K562 (cell line): ENCODE measurements around the gene KPNB1. TPM values are rescaled to one million over a fixed set of nuclear protein-coding genes. Genes with fewer than 3 reads are reported as not detected.

Experiments used
- ATAC-seq: fragments of 200-7000 bp; cut with Tn5 transposase; 3 replicates; pipeline ENCODE4 v1.9.1; 2020; ENCODE audit warnings: moderate library complexity
- BruUV-seq: library from RNA; stranded (reverse); fragments of 400-500 nt; replicated peaks from 2 replicates; lab custom pipeline; 2021; lab: Mats Ljungman, UMichigan
- CTCF ChIA-PET: fragments of 300-600 bp; formaldehyde crosslinking; extraction: SDS; loops from one replicate; lab custom pipeline; 2021; ENCODE audit warnings: low intra/inter-chr PET ratio; lab: Yijun Ruan, JAX
- POLR2A ChIA-PET: fragments of 300-600, 350-650 bp; sonication (Branson Sonifier 250); formaldehyde crosslinking; extraction: SDS; loops from one replicate; lab custom pipeline; 2021; ENCODE audit warnings: antibody characterized with exemption, inconsistent platforms; lab: Yijun Ruan, JAX
- DNase-seq, 4 experiments: peaks; one replicate each; pipeline versions ENCODE4 v3.0.0 to v3.0.0-alpha.2; 2011 to 2018; ENCODE audit warnings: low spot score in 3 of 4, mixed read lengths in 3 of 4; ENCODE audit errors: extremely low read depth in 1 of 4
- FAIRE-seq: peaks from 2 replicates; lab custom pipeline; 2011; peaks lifted over from hg19 to GRCh38; lab: Jason Lieb, UNC
- H2AFZ ChIP-seq: 2 replicates; pipeline ENCODE4 v1.6.0; 2011; ENCODE audit warnings: low read depth, low read length, control low read depth, inconsistent platforms
- H3K27ac ChIP-seq: fragments of 200-600 bp; 3 replicates; pipeline ENCODE4 v1.8.0; 2011; ENCODE audit warnings: low read depth, mild to moderate bottlenecking, control low read depth, inconsistent platforms, low read length, moderate library complexity, mixed read lengths; ENCODE audit errors: extremely low read depth
- H3K27me3 ChIP-seq, 2 experiments: fragments of 300-600 bp in 1 of 2; 2 replicates in 1 of 2; 3 replicates in 1 of 2; pipeline versions ENCODE4 v1.6.0 to v1.8.0; 2011; ENCODE audit warnings: inconsistent platforms in 2 of 2, low read length in 2 of 2, mild to moderate bottlenecking in 1 of 2, mixed read lengths in 1 of 2, moderate library complexity in 1 of 2; ENCODE audit not compliant: control insufficient read depth in 2 of 2, insufficient read depth in 2 of 2
- H3K36me3 ChIP-seq: fragments of 300-600 bp; 3 replicates; pipeline ENCODE4 v1.8.0; 2011; ENCODE audit warnings: mild to moderate bottlenecking, low read length, inconsistent platforms; ENCODE audit not compliant: control insufficient read depth, insufficient read depth
- H3K4me1 ChIP-seq, 2 experiments: fragments of 200-600 bp in 1 of 2; replicated peaks in 1 of 2; 2 replicates in 1 of 2; 3 replicates in 1 of 2; pipeline versions ENCODE4 v1.5.1 to v1.8.0; 2011; ENCODE audit warnings: inconsistent platforms in 2 of 2, low read length in 2 of 2, mild to moderate bottlenecking in 1 of 2, mixed read lengths in 1 of 2, moderate library complexity in 1 of 2; ENCODE audit not compliant: control insufficient read depth in 2 of 2, insufficient read depth in 2 of 2
- H3K4me2 ChIP-seq: 2 replicates; pipeline ENCODE4 v1.6.1; 2011; ENCODE audit warnings: low read length, control low read depth, inconsistent platforms, mixed read lengths; ENCODE audit not compliant: insufficient read depth
- H3K4me3 ChIP-seq: fragments of 200-600 bp; sonication (generic), shearing (Covaris generic); 2 replicates; pipeline ENCODE4 v1.5.1; 2016; ENCODE audit warnings: control low read depth, inconsistent platforms
- H3K79me2 ChIP-seq: fragments of 200-600 bp; 3 replicates; pipeline ENCODE4 v1.8.0; 2011; ENCODE audit warnings: low read length, inconsistent platforms; ENCODE audit not compliant: control insufficient read depth, insufficient read depth
- H3K9ac ChIP-seq, 2 experiments: 2 replicates each; pipeline versions ENCODE4 v1.6.0 to v1.6.1; 2011; ENCODE audit warnings: low read depth in 2 of 2, low read length in 2 of 2, control low read depth in 1 of 2, inconsistent platforms in 1 of 2, mild to moderate bottlenecking in 1 of 2, mixed read lengths in 1 of 2; ENCODE audit not compliant: insufficient read depth in 1 of 2
- H3K9me1 ChIP-seq: one replicate; pipeline ENCODE4 v1.6.0; 2011; ENCODE audit warnings: inconsistent platforms, mild to moderate bottlenecking, low read length, moderate library complexity; ENCODE audit not compliant: control insufficient read depth, insufficient read depth
- H3K9me3 ChIP-seq: replicated peaks from 2 replicates; pipeline ENCODE4 v1.5.1; 2011; ENCODE audit warnings: low read depth, low read length, inconsistent platforms; ENCODE audit not compliant: control insufficient read depth, insufficient read depth
- H4K20me1 ChIP-seq: replicated peaks from 2 replicates; pipeline ENCODE4 v1.6.1; 2011; ENCODE audit warnings: low read length, inconsistent platforms, mixed read lengths; ENCODE audit not compliant: control insufficient read depth, insufficient read depth
- FOXP4 ChIP-seq: sonication (generic); formaldehyde crosslinking; IDR thresholded peaks from 2 replicates; pipeline ENCODE4 v1.8.0; 2022; ENCODE audit warnings: mild to moderate bottlenecking, missing genetic modification reagents, borderline replicate concordance
- MLLT1 ChIP-seq, 2 experiments: fragments of 450-650 bp; IDR thresholded peaks; 2 replicates each; pipeline ENCODE4 v1.6.1; 2016
- NR2F6 ChIP-seq: fragments of 450-650 bp; formaldehyde crosslinking; IDR thresholded peaks from 2 replicates; pipeline ENCODE4 v1.4.0; 2020; ENCODE audit warnings: mild to moderate bottlenecking
- SMAD4 ChIP-seq: fragments of 250-450 bp; sonication (Bioruptor Pico); conservative IDR thresholded peaks from 2 replicates; pipeline ENCODE4 v1.8.0; 2021; ENCODE audit warnings: inconsistent platforms, mild to moderate bottlenecking, moderate library complexity
- ZBTB40 ChIP-seq, 2 experiments: fragments of 450-650 bp in 1 of 2; sonication (generic) in 1 of 2; formaldehyde crosslinking in 1 of 2; IDR thresholded peaks; 2 replicates each; pipeline versions ENCODE4 v1.7.1 to v1.9.0; 2016 to 2022; ENCODE audit warnings: inconsistent platforms in 1 of 2, mild to moderate bottlenecking in 1 of 2, missing genetic modification reagents in 1 of 2
- ZNF165 ChIP-seq: fragments of 250-450 bp; sonication (Bioruptor Pico); IDR thresholded peaks from 2 replicates; pipeline ENCODE4 v1.4.0; 2020; ENCODE audit warnings: borderline replicate concordance
- ZNF830 ChIP-seq: fragments of 250-450 bp; sonication (Bioruptor Pico); IDR thresholded peaks from 2 replicates; pipeline ENCODE4 v1.5.0; 2021; ENCODE audit warnings: mild to moderate bottlenecking
- WGBS: fragments of 100-300 bp; shearing (Covaris generic); methylation state at CpG from one replicate; pipeline ENCODE4 v1.1.6; 2016; ENCODE audit warnings: low coverage, mixed read lengths; ENCODE audit not compliant: insufficient coverage; ENCODE audit errors: missing lambda C conversion rate; 5-methylcytosine and 5-hydroxymethylcytosine counted together
- in situ Hi-C: fragments of 300-500 bp; cut with MboI; formaldehyde crosslinking; loops from 4 replicates; pipeline ENCODE4 v1.15.0; 2018; ENCODE audit warnings: inconsistent platforms, mixed read lengths
- intact Hi-C: fragments of 100-400 bp; cut with micrococcal nuclease; formaldehyde crosslinking; loops from 2 replicates; pipeline ENCODE4 v1.14.2; 2022
- polyA plus RNA-seq, 8 experiments: library from polyadenylated mRNA; depleted of rRNA in 4 of 8; stranded (reverse) in 5 of 8; unstranded in 3 of 8; fragments of >200 nt; fragmentation: Nextera tagmentation in 2 of 8; fragmentation: Illumina TruSeq in 1 of 8; extraction: Ambion mirVana in 2 of 8; extraction: Trizol in 1 of 8; gene quantifications; 2 replicates each; pipeline versions ENCODE4 v1.2.1 to v1.2.3, GENCODE V29; 2011 to 2014; ENCODE audit warnings: inconsistent platforms in 1 of 8, missing spikeins in 1 of 8
- total RNA-seq, 7 experiments: library from RNA; depleted of rRNA in 6 of 7; stranded (reverse); fragments of >200 nt in 6 of 7; fragmentation: Illumina TruSeq in 2 of 7; extraction: Trizol in 2 of 7; gene quantifications; 2 replicates each; pipeline versions ENCODE4 v1.2.1 to v1.2.3, GENCODE V29; 2011 to 2021; ENCODE audit warnings: low replicate concordance in 1 of 7

KPNB1 gene
- total and polyA plus RNA-seq, 9 of the 15 experiments (the other 6 are each of a cell fraction or from before 2014, with no cell fraction given), result 154 to 622 (median 354) TPM

GRCh38 chr17:47729476-47729875, 79.8 kb downstream of the KPNB1 start:
- H3K9ac ChIP-seq, result peak overlapping the region in 1 of 2 experiments; percentile 23; a peak in 1 of 4 replicates
- no peaks in the 10 kb centered on the region for H3K9me1 ChIP-seq
- no peak overlapping the region for H3K4me3 ChIP-seq
- peaks cover 0 to 23% of the 10 kb centered on the region in 2 experiments; a peak in 2 of 5 replicates for H3K4me1 ChIP-seq
- no peak overlapping the region for H3K4me2 ChIP-seq
- no peaks in the 10 kb centered on the region for H3K36me3 ChIP-seq
- FAIRE-seq, result no peak
- intact Hi-C loops, result no loop called here
- ATAC-seq, result no peak
- H2AFZ ChIP-seq, result no peak overlapping the region
- CTCF ChIA-PET, result no interaction called here
- H3K27me3 ChIP-seq, result peaks cover 24 to 70% of the 10 kb centered on the region in 2 experiments
- WGBS, result 0% methylated on average over 7 of the region's 8 CpGs
- DNase-seq, result no peak
- POLR2A ChIA-PET, result interaction anchor here (0.6 kb wide), 3 partner anchors 86 to 554 kb away, joined by 3 to 4 read pairs (median 3); no protein-coding TSS in a partner anchor
- H4K20me1 ChIP-seq, result peaks cover 16% of the 10 kb centered on the region
- no peak overlapping the region for H3K27ac ChIP-seq
- H3K9me3 ChIP-seq, result no peaks in the 10 kb centered on the region
- in situ Hi-C loops, result no loop called here
- BruUV-seq, result no TSS peak
- H3K79me2 ChIP-seq, result no peaks in the 10 kb centered on the region
- no peak for TF ChIP-seq ZNF165 (CRISPR knock-in tag)
- no peak for TF ChIP-seq SMAD4 (CRISPR knock-in tag)
- TF ChIP-seq FOXP4 (CRISPR knock-in tag), result no peak
- TF ChIP-seq MLLT1 (IDR thresholded peaks at IDR 0.05), result no peak
- TF ChIP-seq NR2F6 (CRISPR knock-in tag), result no peak
- no peak for TF ChIP-seq ZBTB40 (IDR thresholded peaks at IDR 0.05)
- no peak for TF ChIP-seq ZBTB40 (CRISPR knock-in tag; IDR thresholded peaks at IDR 0.05)
- TF ChIP-seq ZNF830 (CRISPR knock-in tag), result no peak
